ENCODE results near the gene GATC.

DNA sequence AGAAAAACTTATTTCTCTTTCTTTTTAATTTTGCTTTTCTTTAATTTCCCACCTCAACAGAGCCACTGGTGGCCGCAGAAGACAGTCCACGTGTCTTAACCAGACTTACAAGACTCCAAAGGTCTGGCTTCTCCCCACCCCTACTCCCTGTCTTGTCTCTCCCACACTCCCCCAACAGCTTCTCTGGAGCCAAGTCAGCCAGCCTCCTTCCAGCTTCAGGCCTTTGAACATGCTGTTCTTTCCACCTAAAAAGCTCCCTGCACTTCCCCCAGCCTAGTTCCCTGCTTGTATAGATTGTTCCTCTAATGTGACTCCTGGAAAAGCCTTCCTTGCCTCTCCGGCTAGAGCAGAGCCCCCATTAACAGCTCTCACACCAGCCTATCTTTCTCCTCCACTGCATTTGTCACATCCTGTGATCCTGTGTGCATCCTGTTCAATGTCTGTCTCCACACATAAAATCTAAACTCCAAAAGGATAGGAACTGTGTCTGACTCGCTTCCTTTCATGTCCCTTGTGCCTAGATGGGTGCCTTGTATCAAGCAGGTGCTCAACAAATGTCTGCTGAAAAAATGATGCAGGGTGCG, 41.9 kb downstream of the GATC start:
- TF ChIP-seq, protein P1, sequence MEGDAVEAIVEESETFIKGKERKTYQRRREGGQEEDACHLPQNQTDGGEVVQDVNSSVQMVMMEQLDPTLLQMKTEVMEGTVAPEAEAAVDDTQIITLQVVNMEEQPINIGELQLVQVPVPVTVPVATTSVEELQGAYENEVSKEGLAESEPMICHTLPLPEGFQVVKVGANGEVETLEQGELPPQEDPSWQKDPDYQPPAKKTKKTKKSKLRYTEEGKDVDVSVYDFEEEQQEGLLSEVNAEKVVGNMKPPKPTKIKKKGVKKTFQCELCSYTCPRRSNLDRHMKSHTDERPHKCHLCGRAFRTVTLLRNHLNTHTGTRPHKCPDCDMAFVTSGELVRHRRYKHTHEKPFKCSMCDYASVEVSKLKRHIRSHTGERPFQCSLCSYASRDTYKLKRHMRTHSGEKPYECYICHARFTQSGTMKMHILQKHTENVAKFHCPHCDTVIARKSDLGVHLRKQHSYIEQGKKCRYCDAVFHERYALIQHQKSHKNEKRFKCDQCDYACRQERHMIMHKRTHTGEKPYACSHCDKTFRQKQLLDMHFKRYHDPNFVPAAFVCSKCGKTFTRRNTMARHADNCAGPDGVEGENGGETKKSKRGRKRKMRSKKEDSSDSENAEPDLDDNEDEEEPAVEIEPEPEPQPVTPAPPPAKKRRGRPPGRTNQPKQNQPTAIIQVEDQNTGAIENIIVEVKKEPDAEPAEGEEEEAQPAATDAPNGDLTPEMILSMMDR (IDR thresholded peaks at IDR 0.05), result no peak
- TF ChIP-seq POLR2A (IDR thresholded peaks at IDR 0.05), result no peak
